Measurements from ENCODE around the gene ADGRV1. TPM values are rescaled to one million over a fixed set of nuclear protein-coding genes. Genes with fewer than 3 reads are reported as not detected.

The ADGRV1 gene
- total RNA-seq, 2 experiments from 2014 or later: not detected

DNA sequence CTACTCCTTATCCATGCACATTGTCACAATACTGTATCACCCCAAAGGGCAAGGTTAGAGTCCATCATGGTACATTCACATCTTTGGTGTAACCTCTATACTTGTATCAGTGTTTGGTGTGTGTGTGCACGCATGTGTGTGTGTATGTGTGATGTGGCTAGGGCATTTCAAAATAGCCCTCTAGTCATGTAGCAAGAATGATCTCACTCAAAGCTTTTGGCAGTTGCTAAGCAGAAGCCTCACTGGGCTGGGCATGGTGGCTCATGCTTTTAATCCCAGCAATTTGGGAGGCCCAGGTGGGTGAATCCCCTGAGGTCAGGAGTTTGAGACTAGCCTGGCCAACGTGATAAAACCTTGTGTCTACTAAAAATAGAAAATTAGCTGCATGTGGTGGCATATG, 245.3 kb downstream of the ADGRV1 start:
- Histone ChIP-seq H3K79me2 (ENCODE audit: insufficient read depth, low read depth, low read length) (no peaks in the 10 kb centered on the region), H2AFZ (ENCODE audit: low read length) (no peak overlapping the region), H3K36me3 (ENCODE audit: insufficient read depth, low read length) (no peaks in the 10 kb centered on the region), H3K4me3 (ENCODE audit: low read depth, low read length, poor library complexity, severe bottlenecking) (no peak overlapping the region), H3K4me1 (ENCODE audit: insufficient read depth, low read length, poor library complexity, severe bottlenecking) (no peaks in the 10 kb centered on the region), H3K27ac (ENCODE audit: low read depth, low read length, poor library complexity, severe bottlenecking) (no peak overlapping the region), H4K20me1 (ENCODE audit: insufficient read depth, low read length) (no peaks in the 10 kb centered on the region), H3K9me3 (ENCODE audit: low read length) (no peaks in the 10 kb centered on the region), H3K9me2 (ENCODE audit: insufficient read depth, low read length) (no peaks in the 10 kb centered on the region), H3K4me2 (ENCODE audit: low read length) (no peak overlapping the region)
- no peak for DNase-seq (ENCODE audit: low spot score)
- no TSS peak for BruUV-seq (replicated peaks)
- ChIA-PET CTCF (ENCODE audit: unreplicated experiment) (no interaction called here), POLR2A (interaction anchor here (1.4 kb wide), 1 partner anchor 9 kb away, joined by 3 read pairs; no protein-coding TSS in a partner anchor)
- TF ChIP-seq, protein P1, sequence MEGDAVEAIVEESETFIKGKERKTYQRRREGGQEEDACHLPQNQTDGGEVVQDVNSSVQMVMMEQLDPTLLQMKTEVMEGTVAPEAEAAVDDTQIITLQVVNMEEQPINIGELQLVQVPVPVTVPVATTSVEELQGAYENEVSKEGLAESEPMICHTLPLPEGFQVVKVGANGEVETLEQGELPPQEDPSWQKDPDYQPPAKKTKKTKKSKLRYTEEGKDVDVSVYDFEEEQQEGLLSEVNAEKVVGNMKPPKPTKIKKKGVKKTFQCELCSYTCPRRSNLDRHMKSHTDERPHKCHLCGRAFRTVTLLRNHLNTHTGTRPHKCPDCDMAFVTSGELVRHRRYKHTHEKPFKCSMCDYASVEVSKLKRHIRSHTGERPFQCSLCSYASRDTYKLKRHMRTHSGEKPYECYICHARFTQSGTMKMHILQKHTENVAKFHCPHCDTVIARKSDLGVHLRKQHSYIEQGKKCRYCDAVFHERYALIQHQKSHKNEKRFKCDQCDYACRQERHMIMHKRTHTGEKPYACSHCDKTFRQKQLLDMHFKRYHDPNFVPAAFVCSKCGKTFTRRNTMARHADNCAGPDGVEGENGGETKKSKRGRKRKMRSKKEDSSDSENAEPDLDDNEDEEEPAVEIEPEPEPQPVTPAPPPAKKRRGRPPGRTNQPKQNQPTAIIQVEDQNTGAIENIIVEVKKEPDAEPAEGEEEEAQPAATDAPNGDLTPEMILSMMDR (conservative IDR thresholded peaks at IDR 0.05; ENCODE audit: low read length): no peak
- no peak for TF ChIP-seq EZH2phosphoT487 (IDR thresholded peaks at IDR 0.05; ENCODE audit: borderline replicate concordance, low read depth, low read length)
- intact Hi-C loops (cut with micrococcal nuclease; ENCODE audit: unreplicated experiment): no loop called here

DNA sequence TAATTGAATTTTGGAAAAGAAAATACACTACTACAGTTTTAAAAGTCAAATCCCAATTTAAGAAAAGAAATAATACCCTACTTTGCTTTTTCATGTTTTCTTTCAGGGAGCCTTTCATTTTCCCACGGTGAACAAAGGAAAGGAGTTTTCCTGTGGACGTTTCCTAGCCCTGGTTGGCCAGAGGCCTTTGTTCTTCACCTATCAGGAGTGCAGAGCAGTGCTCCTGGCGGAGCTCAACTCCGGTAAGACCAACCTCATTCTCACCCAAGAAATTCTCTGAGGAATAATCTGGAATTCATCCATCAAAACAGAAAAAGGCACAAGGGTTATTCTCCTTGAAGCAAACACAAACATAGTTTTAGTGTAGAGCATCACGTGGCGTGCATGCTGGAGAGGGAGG, 248.9 kb downstream of the ADGRV1 start:
- no peaks in the 10 kb centered on the region for H3K4me1 ChIP-seq (ENCODE audit: insufficient read depth, low read length, poor library complexity, severe bottlenecking)
- no peaks in the 10 kb centered on the region for H4K20me1 ChIP-seq (ENCODE audit: insufficient read depth, low read length)
- H3K9me2 ChIP-seq (ENCODE audit: insufficient read depth, low read length): no peaks in the 10 kb centered on the region
- DNase-seq (ENCODE audit: low spot score): no peak
- H3K4me2 ChIP-seq (ENCODE audit: low read length): no peak overlapping the region
- H2AFZ ChIP-seq (ENCODE audit: low read length): no peak overlapping the region
- no peak overlapping the region for H3K4me3 ChIP-seq (ENCODE audit: low read depth, low read length, poor library complexity, severe bottlenecking)
- POLR2A ChIA-PET: no interaction called here
- intact Hi-C loops (cut with micrococcal nuclease; ENCODE audit: unreplicated experiment): no loop called here
- TF ChIP-seq EZH2phosphoT487 (IDR thresholded peaks at IDR 0.05; ENCODE audit: borderline replicate concordance, low read depth, low read length): no peak
- TF ChIP-seq, protein P1 (conservative IDR thresholded peaks at IDR 0.05; ENCODE audit: low read length): no peak
- H3K9me3 ChIP-seq (ENCODE audit: low read length): no peaks in the 10 kb centered on the region
- CTCF ChIA-PET (ENCODE audit: unreplicated experiment): no interaction called here
- no peaks in the 10 kb centered on the region for H3K36me3 ChIP-seq (ENCODE audit: insufficient read depth, low read length)
- BruUV-seq (replicated peaks): no TSS peak
- no peak overlapping the region for H3K27ac ChIP-seq (ENCODE audit: low read depth, low read length, poor library complexity, severe bottlenecking)
- H3K79me2 ChIP-seq (ENCODE audit: insufficient read depth, low read depth, low read length): no peaks in the 10 kb centered on the region

DNA sequence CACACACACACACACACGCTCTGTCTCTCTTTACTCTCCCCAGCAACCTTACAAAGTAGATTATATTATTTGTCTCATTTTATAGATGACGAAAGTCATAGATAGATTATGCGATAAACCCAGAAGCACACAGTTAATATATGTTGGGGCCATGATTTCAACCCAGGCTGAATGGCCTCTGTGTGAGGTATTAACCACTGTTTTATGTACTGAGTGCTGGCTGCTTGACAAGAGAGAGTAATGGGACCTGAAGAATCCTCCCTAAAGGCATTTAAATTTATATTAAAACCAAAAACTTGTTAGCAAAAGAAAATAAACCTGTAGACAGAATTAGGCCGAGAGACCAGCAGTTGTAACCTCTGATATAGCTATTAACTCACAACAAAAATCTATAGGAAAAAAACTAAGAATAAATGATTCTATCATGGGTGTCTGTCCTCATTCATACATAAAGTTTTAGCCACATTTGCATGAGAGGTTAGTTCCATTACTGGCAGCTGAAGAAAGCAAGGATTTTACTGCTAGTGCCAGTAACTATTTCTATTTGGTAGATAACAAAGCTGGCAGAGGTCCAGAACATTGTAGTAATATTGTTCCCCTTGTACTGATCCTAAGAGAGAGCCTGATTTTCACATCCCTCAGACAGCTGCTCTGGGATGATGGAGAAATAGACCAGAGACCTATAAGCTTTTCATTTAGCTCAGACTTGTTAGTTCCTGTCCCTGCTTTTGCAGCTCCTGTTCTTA, 250.9 kb downstream of the ADGRV1 start:
- DNase-seq (ENCODE audit: low spot score): no peak
- no peak overlapping the region for H3K4me2 ChIP-seq (ENCODE audit: low read length)
- no peaks in the 10 kb centered on the region for H3K4me1 ChIP-seq (ENCODE audit: insufficient read depth, low read length, poor library complexity, severe bottlenecking)
- ChIA-PET CTCF (ENCODE audit: unreplicated experiment) (no interaction called here), POLR2A (no interaction called here)
- no peaks in the 10 kb centered on the region for H4K20me1 ChIP-seq (ENCODE audit: insufficient read depth, low read length)
- H3K9me2 ChIP-seq (ENCODE audit: insufficient read depth, low read length): no peaks in the 10 kb centered on the region
- no peak overlapping the region for H2AFZ ChIP-seq (ENCODE audit: low read length)
- no TSS peak for BruUV-seq (replicated peaks)
- intact Hi-C loops (cut with micrococcal nuclease; ENCODE audit: unreplicated experiment): no loop called here
- H3K79me2 ChIP-seq (ENCODE audit: insufficient read depth, low read depth, low read length): no peaks in the 10 kb centered on the region
- no peak overlapping the region for H3K4me3 ChIP-seq (ENCODE audit: low read depth, low read length, poor library complexity, severe bottlenecking)
- no peaks in the 10 kb centered on the region for H3K36me3 ChIP-seq (ENCODE audit: insufficient read depth, low read length)
- H3K27ac ChIP-seq (ENCODE audit: low read depth, low read length, poor library complexity, severe bottlenecking): no peak overlapping the region
- H3K9me3 ChIP-seq (ENCODE audit: low read length): no peaks in the 10 kb centered on the region
- TF ChIP-seq, protein P1 (conservative IDR thresholded peaks at IDR 0.05; ENCODE audit: low read length): no peak
- no peak for TF ChIP-seq EZH2phosphoT487 (IDR thresholded peaks at IDR 0.05; ENCODE audit: borderline replicate concordance, low read depth, low read length)
